SK-N-SH treated with all-trans-retinoic acid at 6 μM for 48 hours (cell line): ENCODE measurements around the gene CHRM1.
"Not testable (repeated sequence)": the region's sequence is repeated elsewhere in the genome, so short reads cannot be mapped to it uniquely, and the experiment has no call there.

Experiments used
- ATAC-seq: fragments of 200-7000 bp; cut with Tn5 transposase; 3 replicates; pipeline ENCODE4 v1.9.1; 2020; ENCODE audit warnings: mild to moderate bottlenecking, moderate library complexity
- CSDC2 ChIP-seq: fragments of 250-450 bp; sonication (Bioruptor Pico); IDR thresholded peaks from 2 replicates; pipeline ENCODE4 v1.5.0; 2020; ENCODE audit warnings: mild to moderate bottlenecking, moderate library complexity
- ESRRG ChIP-seq: fragments of 250-450 bp; sonication (Bioruptor Pico); IDR thresholded peaks from 2 replicates; pipeline ENCODE4 v1.6.1; 2021; ENCODE audit warnings: mild to moderate bottlenecking
- ISL1 ChIP-seq: fragments of 250-450 bp; sonication (Bioruptor Pico); IDR thresholded peaks from 2 replicates; pipeline ENCODE4 v2.1.2; 2022; ENCODE audit warnings: mild to moderate bottlenecking, moderate library complexity
- OSR1 ChIP-seq: fragments of 250-450 bp; sonication (Bioruptor Pico); IDR thresholded peaks from 2 replicates; pipeline ENCODE4 v1.8.0; 2022; ENCODE audit warnings: moderate library complexity, mild to moderate bottlenecking, inconsistent platforms
- RARB ChIP-seq: fragments of 250-450 bp; sonication (Bioruptor Pico); IDR thresholded peaks from 2 replicates; pipeline ENCODE4 v1.8.0; 2021; ENCODE audit warnings: mild to moderate bottlenecking, moderate library complexity
- TCF4 ChIP-seq: fragments of 250-450 bp; sonication (Bioruptor Pico); IDR thresholded peaks from 2 replicates; pipeline ENCODE4 v1.8.0; 2021; ENCODE audit warnings: mild to moderate bottlenecking, moderate library complexity, borderline replicate concordance
- TOX ChIP-seq: fragments of 250-450 bp; sonication (Bioruptor Pico); IDR thresholded peaks from 2 replicates; pipeline ENCODE4 v1.8.0; 2021; ENCODE audit warnings: mild to moderate bottlenecking, moderate library complexity, borderline replicate concordance
- ZFP30 ChIP-seq: fragments of 450-650 bp; formaldehyde crosslinking; IDR thresholded peaks from 2 replicates; pipeline ENCODE4 v1.5.0; 2022; ENCODE audit warnings: mild to moderate bottlenecking, moderate library complexity
- ZNF565 ChIP-seq: fragments of 450-650 bp; formaldehyde crosslinking; conservative IDR thresholded peaks from 2 replicates; pipeline ENCODE4 v1.5.0; 2020; ENCODE audit warnings: low read depth, mild to moderate bottlenecking, moderate library complexity
- ZNF8 ChIP-seq: fragments of 450-650 bp; formaldehyde crosslinking; IDR thresholded peaks from 2 replicates; pipeline ENCODE4 v1.5.0; 2020; ENCODE audit warnings: mild to moderate bottlenecking, moderate library complexity
- TF ChIP-seq, protein P1 (sequence below): fragments of 250-450 bp; sonication (Bioruptor Pico); IDR thresholded peaks from 2 replicates; pipeline ENCODE4 v1.5.1; 2021; ENCODE audit warnings: mild to moderate bottlenecking, moderate library complexity

Gene CHRM1

DNA sequence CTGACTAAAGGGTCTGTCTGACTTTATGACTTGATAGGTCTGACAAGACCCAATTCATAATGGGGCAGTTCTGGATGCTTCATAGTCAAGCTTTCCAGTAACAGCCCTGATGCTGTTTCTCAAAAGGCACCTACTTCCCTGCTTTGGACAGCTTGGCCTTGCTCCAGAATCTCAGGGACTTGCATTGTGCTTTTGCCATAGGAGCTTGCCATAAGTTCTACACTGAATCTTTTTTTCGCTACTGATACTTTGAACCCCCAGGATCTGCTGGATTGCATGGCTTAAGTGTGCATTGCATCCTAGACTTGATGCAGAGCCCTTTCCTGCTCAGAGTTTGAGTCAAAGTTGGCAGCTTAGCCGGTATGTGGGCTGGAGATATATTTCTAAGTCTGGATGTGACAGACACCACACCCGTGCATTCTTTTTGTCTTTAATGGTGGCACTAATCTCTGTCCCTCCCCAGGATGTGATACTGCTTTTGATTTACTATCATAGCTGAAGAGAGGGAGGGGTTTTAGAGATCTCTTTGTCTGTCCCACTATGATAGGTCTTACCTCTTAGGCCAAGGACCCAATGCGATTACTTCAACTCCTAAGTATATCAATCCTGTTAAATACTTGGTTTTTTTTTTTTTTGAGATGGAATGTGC, 57.4 kb downstream of the CHRM1 start:
- ATAC-seq = peak; percentile 23
- TF ChIP-seq, protein P1, sequence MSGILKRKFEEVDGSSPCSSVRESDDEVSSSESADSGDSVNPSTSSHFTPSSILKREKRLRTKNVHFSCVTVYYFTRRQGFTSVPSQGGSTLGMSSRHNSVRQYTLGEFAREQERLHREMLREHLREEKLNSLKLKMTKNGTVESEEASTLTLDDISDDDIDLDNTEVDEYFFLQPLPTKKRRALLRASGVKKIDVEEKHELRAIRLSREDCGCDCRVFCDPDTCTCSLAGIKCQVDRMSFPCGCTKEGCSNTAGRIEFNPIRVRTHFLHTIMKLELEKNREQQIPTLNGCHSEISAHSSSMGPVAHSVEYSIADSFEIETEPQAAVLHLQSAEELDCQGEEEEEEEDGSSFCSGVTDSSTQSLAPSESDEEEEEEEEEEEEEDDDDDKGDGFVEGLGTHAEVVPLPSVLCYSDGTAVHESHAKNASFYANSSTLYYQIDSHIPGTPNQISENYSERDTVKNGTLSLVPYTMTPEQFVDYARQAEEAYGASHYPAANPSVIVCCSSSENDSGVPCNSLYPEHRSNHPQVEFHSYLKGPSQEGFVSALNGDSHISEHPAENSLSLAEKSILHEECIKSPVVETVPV (CRISPR knock-in tag) = no peak
- TF ChIP-seq ESRRG (no peak), TOX (CRISPR knock-in tag) (no peak), TCF4 (CRISPR knock-in tag) (no peak), ZNF565 (CRISPR knock-in tag) (no peak), OSR1 (CRISPR knock-in tag) (no peak), ZFP30 (no peak)
- TF ChIP-seq, all 23 proteins: peak for 0

DNA sequence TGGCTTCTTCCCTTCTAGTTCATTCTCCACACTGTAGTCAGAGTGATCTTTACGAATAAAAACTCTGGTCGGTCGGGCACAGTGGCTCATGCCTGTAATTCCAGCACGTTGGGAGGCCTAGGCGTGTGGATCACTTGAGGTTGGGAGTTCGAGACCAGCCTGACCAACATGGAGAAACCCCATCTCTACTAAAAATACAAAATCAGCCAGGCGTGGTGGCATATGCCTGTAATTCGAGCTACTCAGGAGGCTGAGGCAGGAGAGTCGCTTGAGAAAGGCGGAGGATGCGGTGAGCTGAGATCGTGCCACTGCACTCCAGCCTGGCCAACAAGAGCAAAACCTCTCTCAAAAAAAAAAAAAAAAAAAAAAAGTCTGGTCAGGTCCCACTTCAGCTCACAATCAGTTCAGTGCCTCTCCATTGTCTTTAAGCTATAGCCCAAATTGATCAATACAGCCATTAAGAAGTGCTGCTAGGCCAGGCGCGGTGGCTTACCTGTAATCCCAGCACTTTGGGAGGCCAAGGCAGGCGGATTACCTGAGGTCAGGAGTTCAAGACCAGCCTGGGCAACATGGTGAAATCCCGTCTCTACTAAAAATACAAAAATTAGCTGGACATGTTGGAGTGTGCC, 59.5 kb downstream of the CHRM1 start:
- not testable (repeated sequence) for ATAC-seq

DNA sequence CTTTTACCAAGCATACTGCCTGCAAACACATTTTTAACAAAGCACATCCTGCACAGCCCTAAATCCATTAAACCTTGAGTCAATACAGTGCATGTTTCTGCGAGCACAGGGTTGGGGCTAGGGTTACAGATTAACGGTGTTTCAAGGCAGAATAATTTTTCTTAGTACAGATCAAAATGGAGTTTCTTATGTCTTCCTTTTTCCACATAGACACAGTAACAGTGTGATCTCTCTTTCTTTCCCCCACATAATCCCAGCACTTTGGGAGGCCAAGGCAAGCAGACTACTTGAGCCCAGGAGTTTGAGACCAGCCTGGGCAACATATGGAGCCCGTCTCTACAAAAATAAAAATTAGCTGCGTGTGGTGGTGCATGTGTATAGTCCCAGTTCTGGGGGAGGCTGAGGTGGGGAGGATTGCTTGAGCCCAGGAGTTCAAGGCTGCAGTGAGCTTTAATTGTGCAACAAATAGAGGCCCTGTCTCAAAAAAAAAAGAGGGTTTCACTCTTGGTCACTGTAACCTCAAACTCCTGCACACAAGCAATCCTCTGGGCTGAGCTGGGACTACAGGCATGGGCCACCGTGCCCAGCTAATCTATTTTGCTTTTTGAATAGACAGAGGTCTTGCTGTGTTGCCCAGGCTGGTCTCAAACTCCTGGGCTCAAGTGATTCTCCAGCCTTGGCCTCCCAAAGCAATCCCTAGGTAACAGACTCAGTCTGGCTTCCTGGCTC, 60.2 kb downstream of the CHRM1 start:
- no peak for ATAC-seq
- TF ChIP-seq, protein P1 (CRISPR knock-in tag) = no peak
- no peak for TF ChIP-seq CSDC2 (CRISPR knock-in tag)
- TF ChIP-seq RARB (CRISPR knock-in tag) = no peak
- TF ChIP-seq ZNF8 (CRISPR knock-in tag) = no peak
- no peak for TF ChIP-seq ISL1

DNA sequence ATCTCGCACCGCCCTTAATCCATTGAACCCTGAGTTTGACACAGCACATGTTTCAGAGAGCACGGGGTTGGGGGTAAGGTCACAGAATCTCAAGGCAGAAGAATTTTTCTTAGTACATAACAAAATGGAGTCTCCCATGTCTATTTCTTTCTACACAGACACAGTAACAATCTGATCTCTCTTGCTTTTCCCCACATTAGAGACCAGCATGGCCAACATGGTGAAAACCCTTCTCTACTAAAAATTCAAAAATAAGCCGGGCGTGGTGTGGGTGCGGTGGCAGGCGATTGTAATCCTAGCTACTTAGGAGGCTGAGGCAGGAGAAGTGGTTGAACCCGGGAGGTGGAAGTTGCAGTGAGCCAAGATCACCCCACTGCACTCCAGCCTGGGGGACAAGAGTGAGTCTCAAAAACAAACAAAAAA, 61.9 kb downstream of the CHRM1 start:
- not testable (repeated sequence) for ATAC-seq
